ENCODE measurements around the gene DCDC2. TPM values are rescaled to one million over a fixed set of nuclear protein-coding genes. Genes with fewer than 3 reads are reported as not detected.

DCDC2 gene
- total RNA-seq, 1 donor from 2014 or later: 4.5 TPM

GRCh38 chr6:24223115-24223919, 134.5 kb downstream of the DCDC2 start:
- Histone ChIP-seq H4K20me1 (ENCODE audit: insufficient read depth, low read length) (no peaks in the 10 kb centered on the region), H3K9me3 (ENCODE audit: insufficient read depth, low read depth, low read length) (no peaks in the 10 kb centered on the region), H2AFZ (ENCODE audit: low read depth, low read length) (no peak overlapping the region), H3K4me3 (ENCODE audit: insufficient read depth, low read depth, low read length) (no peak overlapping the region), H3K4me2 (ENCODE audit: low read length) (no peak overlapping the region), H3K79me2 (ENCODE audit: insufficient read depth, low read length) (no peaks in the 10 kb centered on the region), H3K4me1 (ENCODE audit: insufficient read depth, low read length) (no peaks in the 10 kb centered on the region), H3K27ac (ENCODE audit: low read depth, low read length) (no peak overlapping the region), H3K9ac (ENCODE audit: low read length) (no peak overlapping the region), H3K27me3 (ENCODE audit: insufficient read depth, low read length) (no peaks in the 10 kb centered on the region), H3K36me3 (ENCODE audit: insufficient read depth, low read length) (no peaks in the 10 kb centered on the region)
- Mint-ChIP-seq H3K36me3 (ENCODE audit: low read depth, unreplicated experiment) (no peaks in the 10 kb centered on the region), H3K4me1 (ENCODE audit: low read depth, unreplicated experiment) (peaks cover 20% of the 10 kb centered on the region), H3K9me3 (ENCODE audit: unreplicated experiment) (no peaks in the 10 kb centered on the region), H3K27me3 (ENCODE audit: low read depth, unreplicated experiment) (no peaks in the 10 kb centered on the region), H3K27ac (ENCODE audit: unreplicated experiment) (peak overlapping the region; percentile 42), H3K4me3 (ENCODE audit: unreplicated experiment) (no peak overlapping the region)
- no peak for DNase-seq (ENCODE audit: low read depth)
- FAIRE-seq: no peak
- TF ChIP-seq CTCF (IDR thresholded peaks at IDR 0.05; ENCODE audit: insufficient read depth, low read depth, low read length) (no peak), EZH2 (IDR thresholded peaks at IDR 0.05; ENCODE audit: insufficient read depth, low read length) (no peak)

GRCh38 chr6:24219670-24220069, 138.2 kb downstream of the DCDC2 start:
- TF ChIP-seq EZH2 (IDR thresholded peaks at IDR 0.05; ENCODE audit: insufficient read depth, low read length) (no peak), CTCF (IDR thresholded peaks at IDR 0.05; ENCODE audit: insufficient read depth, low read depth, low read length) (no peak)

GRCh38 chr6:24214984-24215383, 142.9 kb downstream of the DCDC2 start:
- no peaks in the 10 kb centered on the region for H3K9me3 Mint-ChIP-seq (ENCODE audit: unreplicated experiment)
- DNase-seq (ENCODE audit: low read depth) (no peak), FAIRE-seq (no peak)
- Histone ChIP-seq H3K4me1 (ENCODE audit: insufficient read depth, low read length) (no peaks in the 10 kb centered on the region), H3K27ac (ENCODE audit: low read depth, low read length) (no peak overlapping the region), H3K36me3 (ENCODE audit: insufficient read depth, low read length) (no peaks in the 10 kb centered on the region), H3K4me3 (ENCODE audit: insufficient read depth, low read depth, low read length) (no peak overlapping the region), H3K27me3 (ENCODE audit: insufficient read depth, low read length) (no peaks in the 10 kb centered on the region), H3K9ac (ENCODE audit: low read length) (no peak overlapping the region), H3K9me3 (ENCODE audit: insufficient read depth, low read depth, low read length) (no peaks in the 10 kb centered on the region), H3K4me2 (ENCODE audit: low read length) (no peak overlapping the region), H2AFZ (ENCODE audit: low read depth, low read length) (no peak overlapping the region), H4K20me1 (ENCODE audit: insufficient read depth, low read length) (no peaks in the 10 kb centered on the region), H3K79me2 (ENCODE audit: insufficient read depth, low read length) (no peaks in the 10 kb centered on the region)
- H3K4me1 Mint-ChIP-seq (ENCODE audit: low read depth, unreplicated experiment): no peaks in the 10 kb centered on the region
- H3K36me3 Mint-ChIP-seq (ENCODE audit: low read depth, unreplicated experiment): no peaks in the 10 kb centered on the region
- no peak overlapping the region for H3K27ac Mint-ChIP-seq (ENCODE audit: unreplicated experiment)
- peaks cover 5% of the 10 kb centered on the region for H3K27me3 Mint-ChIP-seq (ENCODE audit: low read depth, unreplicated experiment)
- H3K4me3 Mint-ChIP-seq (ENCODE audit: unreplicated experiment): no peak overlapping the region
- TF ChIP-seq CTCF (IDR thresholded peaks at IDR 0.05; ENCODE audit: insufficient read depth, low read depth, low read length) (no peak), EZH2 (IDR thresholded peaks at IDR 0.05; ENCODE audit: insufficient read depth, low read length) (no peak)

More at GRCh38 chr6:24219670-24220069, 138.2 kb downstream of the DCDC2 start:
- no peak overlapping the region for H3K4me3 ChIP-seq (ENCODE audit: insufficient read depth, low read depth, low read length)
- no peaks in the 10 kb centered on the region for H3K36me3 Mint-ChIP-seq (ENCODE audit: low read depth, unreplicated experiment)
- H3K4me1 Mint-ChIP-seq (ENCODE audit: low read depth, unreplicated experiment): peaks cover 4% of the 10 kb centered on the region
- H3K36me3 ChIP-seq (ENCODE audit: insufficient read depth, low read length): no peaks in the 10 kb centered on the region
- H3K9me3 Mint-ChIP-seq (ENCODE audit: unreplicated experiment): no peaks in the 10 kb centered on the region
- H3K27me3 ChIP-seq (ENCODE audit: insufficient read depth, low read length): no peaks in the 10 kb centered on the region
- no peak for FAIRE-seq
- H3K4me1 ChIP-seq (ENCODE audit: insufficient read depth, low read length): no peaks in the 10 kb centered on the region
- DNase-seq (ENCODE audit: low read depth): no peak
- H3K27ac Mint-ChIP-seq (ENCODE audit: unreplicated experiment): no peak overlapping the region
- H3K4me2 ChIP-seq (ENCODE audit: low read length): no peak overlapping the region
- no peaks in the 10 kb centered on the region for H3K27me3 Mint-ChIP-seq (ENCODE audit: low read depth, unreplicated experiment)
- no peaks in the 10 kb centered on the region for H3K9me3 ChIP-seq (ENCODE audit: insufficient read depth, low read depth, low read length)
- H3K79me2 ChIP-seq (ENCODE audit: insufficient read depth, low read length): no peaks in the 10 kb centered on the region
- no peaks in the 10 kb centered on the region for H4K20me1 ChIP-seq (ENCODE audit: insufficient read depth, low read length)
- no peak overlapping the region for H3K4me3 Mint-ChIP-seq (ENCODE audit: unreplicated experiment)
- H3K9ac ChIP-seq (ENCODE audit: low read length): no peak overlapping the region
- no peak overlapping the region for H3K27ac ChIP-seq (ENCODE audit: low read depth, low read length)
- no peak overlapping the region for H2AFZ ChIP-seq (ENCODE audit: low read depth, low read length)
